ENCODE data around the gene PPP2R2D.

PPP2R2D gene

DNA sequence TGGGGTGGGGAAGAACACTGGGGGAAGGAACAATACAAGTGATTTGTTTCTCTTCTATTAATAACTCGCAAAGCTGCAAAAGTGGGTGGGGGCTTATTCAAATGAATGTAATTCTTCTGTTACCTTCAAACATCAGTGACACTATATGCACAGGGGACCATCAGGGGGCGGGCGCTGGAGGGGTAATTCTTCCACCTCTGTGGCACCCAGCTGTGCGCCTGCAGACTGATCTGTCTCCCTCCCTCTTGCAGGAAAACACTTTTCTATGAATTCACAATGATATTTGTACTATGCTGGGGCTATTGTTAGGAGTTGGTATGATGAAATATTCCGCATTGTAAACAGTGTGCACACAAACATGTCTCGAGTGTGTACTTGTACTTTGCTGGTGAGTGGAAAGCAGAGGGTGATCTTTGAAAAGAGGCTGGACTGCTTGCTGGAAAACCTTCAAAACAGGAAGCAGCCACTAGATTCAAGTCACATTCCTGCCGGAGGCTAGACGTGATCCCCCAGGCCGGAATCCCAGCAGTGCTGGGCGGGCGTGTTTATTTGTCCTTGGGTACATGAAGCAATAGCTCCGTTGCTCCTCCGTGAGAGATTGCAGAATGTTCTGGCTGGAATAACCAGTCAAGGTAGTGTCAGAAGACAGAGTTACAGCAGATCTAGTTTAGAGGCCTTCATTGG, 96.7 kb downstream of the PPP2R2D start:
- TF ChIP-seq, protein P1, sequence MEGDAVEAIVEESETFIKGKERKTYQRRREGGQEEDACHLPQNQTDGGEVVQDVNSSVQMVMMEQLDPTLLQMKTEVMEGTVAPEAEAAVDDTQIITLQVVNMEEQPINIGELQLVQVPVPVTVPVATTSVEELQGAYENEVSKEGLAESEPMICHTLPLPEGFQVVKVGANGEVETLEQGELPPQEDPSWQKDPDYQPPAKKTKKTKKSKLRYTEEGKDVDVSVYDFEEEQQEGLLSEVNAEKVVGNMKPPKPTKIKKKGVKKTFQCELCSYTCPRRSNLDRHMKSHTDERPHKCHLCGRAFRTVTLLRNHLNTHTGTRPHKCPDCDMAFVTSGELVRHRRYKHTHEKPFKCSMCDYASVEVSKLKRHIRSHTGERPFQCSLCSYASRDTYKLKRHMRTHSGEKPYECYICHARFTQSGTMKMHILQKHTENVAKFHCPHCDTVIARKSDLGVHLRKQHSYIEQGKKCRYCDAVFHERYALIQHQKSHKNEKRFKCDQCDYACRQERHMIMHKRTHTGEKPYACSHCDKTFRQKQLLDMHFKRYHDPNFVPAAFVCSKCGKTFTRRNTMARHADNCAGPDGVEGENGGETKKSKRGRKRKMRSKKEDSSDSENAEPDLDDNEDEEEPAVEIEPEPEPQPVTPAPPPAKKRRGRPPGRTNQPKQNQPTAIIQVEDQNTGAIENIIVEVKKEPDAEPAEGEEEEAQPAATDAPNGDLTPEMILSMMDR (conservative IDR thresholded peaks at IDR 0.05), result no peak
- TF ChIP-seq ZFX (IDR thresholded peaks at IDR 0.05), result no peak
- H3K27ac ChIP-seq, result peak overlapping the region; percentile 82

DNA sequence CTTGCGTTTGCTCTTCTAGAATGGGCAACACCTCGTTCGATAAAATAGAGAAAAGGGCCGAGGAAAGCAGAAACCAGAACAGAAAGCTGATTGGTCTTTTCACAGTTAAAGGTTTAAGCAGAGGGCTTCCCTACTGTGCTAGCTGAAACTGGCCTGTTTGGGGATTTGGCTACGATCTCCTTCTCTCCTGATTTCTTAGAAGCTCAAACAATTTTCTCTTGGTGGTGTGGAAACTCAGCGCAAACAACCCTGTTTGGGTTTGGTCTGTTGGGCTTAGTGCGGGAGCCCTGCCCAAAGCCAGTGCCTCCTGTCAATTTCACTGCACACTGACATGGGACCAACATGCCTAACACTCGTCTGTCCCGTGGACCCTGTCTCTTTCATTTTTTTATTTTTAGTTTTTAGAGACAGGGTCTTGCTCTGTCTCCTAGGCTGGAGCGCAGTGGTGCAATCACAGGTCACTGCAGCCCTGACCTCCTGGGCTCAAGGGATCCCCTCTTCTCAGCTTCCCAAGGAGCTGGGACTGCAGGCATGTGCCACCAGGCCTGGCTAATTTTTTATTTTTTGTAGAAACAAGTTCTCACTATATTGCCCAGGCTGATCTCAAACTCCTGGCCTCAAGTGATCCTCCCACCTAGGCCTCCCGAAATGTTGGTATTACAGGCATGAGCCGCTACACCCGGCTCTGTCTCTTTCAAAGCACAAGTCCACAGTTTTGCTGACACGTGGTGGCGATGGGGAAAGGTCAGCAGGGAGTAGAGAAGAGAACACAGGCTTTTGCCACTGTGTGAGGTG, 97.4 kb downstream of the PPP2R2D start:
- peak overlapping the region; percentile 82 for H3K27ac ChIP-seq
- TF ChIP-seq, protein P1 (conservative IDR thresholded peaks at IDR 0.05), result no peak
- TF ChIP-seq ZFX (IDR thresholded peaks at IDR 0.05), result 0 out of 2 replicates have a peak, but pooled peaks have one; percentile 27

DNA sequence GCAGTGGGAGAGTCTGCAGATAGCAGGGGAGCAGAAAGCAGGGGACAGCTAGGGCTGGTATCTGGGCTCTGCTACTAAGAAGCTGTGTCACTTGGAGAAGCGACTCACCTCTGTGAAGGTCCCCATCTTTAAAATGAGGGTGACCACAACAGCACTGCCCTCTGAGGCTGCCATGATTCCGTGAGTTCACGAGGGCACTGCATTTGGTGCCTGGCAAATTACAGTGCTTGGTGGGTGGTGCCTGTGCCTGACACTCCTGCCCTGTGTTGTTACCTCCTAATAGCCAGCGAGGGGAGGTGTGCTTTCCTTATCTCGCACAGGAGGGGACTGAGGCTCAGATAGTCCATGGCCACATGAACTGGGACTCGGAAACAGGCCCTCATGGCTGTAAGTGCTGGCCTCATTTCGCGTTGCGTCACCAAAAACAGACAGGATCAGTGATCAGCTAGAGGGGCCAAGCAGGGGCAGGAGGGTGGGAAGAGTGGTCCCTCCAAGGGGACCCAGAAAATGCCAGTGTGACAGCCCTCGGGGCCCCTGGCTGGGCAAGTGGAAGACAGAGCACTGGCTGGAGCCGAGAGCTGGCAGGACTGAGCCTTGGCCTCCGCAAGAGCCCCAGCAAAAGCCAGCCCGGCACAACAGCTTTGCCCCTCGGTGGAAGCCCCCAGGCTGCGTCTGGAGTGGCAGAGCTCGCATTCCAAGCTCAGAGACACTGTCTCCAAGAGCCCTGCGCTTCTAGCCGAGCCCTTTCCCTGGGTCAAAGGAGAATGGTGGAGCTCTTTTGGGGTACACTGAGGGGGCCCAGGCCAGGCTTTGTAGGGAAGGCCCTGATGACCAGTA, 98.3 kb downstream of the PPP2R2D start:
- no peak for TF ChIP-seq ZFX (IDR thresholded peaks at IDR 0.05)
- TF ChIP-seq, protein P1 (conservative IDR thresholded peaks at IDR 0.05), result no peak
- H3K27ac ChIP-seq, result peak overlapping the region; percentile 82

GRCh38 chr10:132001238-132001972, 100.6 kb downstream of the PPP2R2D start:
- TF ChIP-seq, protein P1 (conservative IDR thresholded peaks at IDR 0.05), result peak; percentile 54
- TF ChIP-seq ZFX (IDR thresholded peaks at IDR 0.05), result no peak
- peak overlapping the region; percentile 55 for H3K27ac ChIP-seq

GRCh38 chr10:132002004-132002403, 101.2 kb downstream of the PPP2R2D start:
- TF ChIP-seq, protein P1 (conservative IDR thresholded peaks at IDR 0.05), result no peak
- no peak for TF ChIP-seq ZFX (IDR thresholded peaks at IDR 0.05)
- peak overlapping the region; percentile 55 for H3K27ac ChIP-seq

DNA sequence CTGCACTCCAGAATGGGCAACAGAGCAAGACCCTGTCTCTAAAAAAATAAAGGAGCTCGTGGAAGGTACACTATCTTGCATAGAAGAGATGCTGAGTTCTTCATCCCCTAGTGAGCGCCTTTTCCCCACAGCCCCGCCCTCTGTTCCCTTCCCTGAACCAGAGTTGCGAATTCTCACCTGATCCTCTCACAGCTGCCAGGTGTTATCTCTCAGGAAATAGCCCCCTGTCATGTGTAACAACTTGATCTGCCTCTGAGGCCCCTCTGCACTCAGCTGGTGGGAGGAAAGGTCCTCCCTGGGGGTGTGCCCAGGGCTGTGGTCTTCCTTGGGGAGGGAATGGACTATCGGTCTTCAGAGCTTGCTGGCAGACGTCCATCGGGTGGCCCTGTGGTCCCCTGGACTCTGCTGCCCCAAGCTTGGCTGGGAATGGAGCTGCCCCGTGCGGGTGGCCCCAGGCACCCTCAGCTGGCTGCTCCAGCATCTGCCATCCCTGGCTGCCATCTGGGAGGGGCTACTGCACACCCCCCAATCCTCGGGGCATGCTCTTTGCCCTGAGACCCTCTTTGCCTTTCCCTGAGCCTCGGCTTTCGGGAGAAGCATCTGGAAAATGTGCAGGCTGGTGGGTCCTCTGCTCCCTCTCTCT, 102.6 kb downstream of the PPP2R2D start:
- TF ChIP-seq, protein P1 (conservative IDR thresholded peaks at IDR 0.05), result no peak
- no peak for TF ChIP-seq ZFX (IDR thresholded peaks at IDR 0.05)
- H3K27ac ChIP-seq, result no peak overlapping the region

Measured in C4-2B (cell line).